ENCODE results near the gene NR4A1. TPM values are rescaled to one million over a fixed set of nuclear protein-coding genes. Genes with fewer than 3 reads are reported as not detected.

Gene NR4A1
- total RNA-seq, 1 experiment from 2014 or later, result 90.7 TPM

GRCh38 chr12:52063082-52063924 is 12.1 kb downstream of the NR4A1 start:
- H4K20me1 ChIP-seq (ENCODE audit: low read length), result no peaks in the 10 kb centered on the region
- H3K27ac ChIP-seq (ENCODE audit: low read length), result no peak overlapping the region
- no peaks in the 10 kb centered on the region for H3F3A ChIP-seq (ENCODE audit: low read length, unreplicated experiment)
- intact Hi-C loops (cut with micrococcal nuclease), result no loop called here
- H3K36me3 ChIP-seq (ENCODE audit: low read depth, low read length), result peaks cover 3% of the 10 kb centered on the region; the same call in 1 of the 2 replicates
- no TSS peak for BruUV-seq (replicated peaks)
- no peaks in the 10 kb centered on the region for H3K9me3 ChIP-seq (ENCODE audit: low read length)
- H3K4me2 ChIP-seq (ENCODE audit: low read length), result no peak overlapping the region
- H3K27me3 ChIP-seq (ENCODE audit: low read length), result no peaks in the 10 kb centered on the region
- H3K9me2 ChIP-seq (replicated peaks; ENCODE audit: low read length), result no peaks in the 10 kb centered on the region
- no peaks in the 10 kb centered on the region for H3K79me2 ChIP-seq (ENCODE audit: low read length)
- no peak overlapping the region for H2AFZ ChIP-seq (ENCODE audit: low read length)
- no peak for TF ChIP-seq EZH2phosphoT487 (IDR thresholded peaks at IDR 0.05; ENCODE audit: borderline replicate concordance, low read length)
- no peak for TF ChIP-seq EZH2 (IDR thresholded peaks at IDR 0.05; ENCODE audit: low read length, unreplicated experiment)
- no peak for TF ChIP-seq CTCF (conservative IDR thresholded peaks at IDR 0.05; ENCODE audit: low read depth, low read length)
- ATAC-seq (no peak), DNase-seq (no peak)
- H3K4me3 ChIP-seq (ENCODE audit: low read length), result no peak overlapping the region
- POLR2A ChIA-PET (ENCODE audit: unreplicated experiment), result no interaction called here
- CTCF ChIA-PET, result no interaction called here
- H3K4me1 ChIP-seq (ENCODE audit: insufficient read depth, low read length), result no peaks in the 10 kb centered on the region
- no peak overlapping the region for H3K9ac ChIP-seq (ENCODE audit: low read length)

- CTCF ChIA-PET, result interaction anchor here (0.6 kb wide), 1 partner anchor 87 kb away, joined by 6 read pairs; no protein-coding TSS in a partner anchor
- H3K4me2 ChIP-seq (ENCODE audit: low read length), result no peak overlapping the region
Measured at GRCh38 chr12:52063981-52064649, 12.9 kb downstream of the NR4A1 start.

More at GRCh38 chr12:52063981-52064649, 12.9 kb downstream of the NR4A1 start:
- H3K27me3 ChIP-seq (ENCODE audit: low read length), result no peaks in the 10 kb centered on the region
- no peaks in the 10 kb centered on the region for H3K79me2 ChIP-seq (ENCODE audit: low read length)
- intact Hi-C loops (cut with micrococcal nuclease), result no loop called here
- no peak overlapping the region for H3K9ac ChIP-seq (ENCODE audit: low read length)
- H3K27ac ChIP-seq (ENCODE audit: low read length), result no peak overlapping the region
- H3K9me3 ChIP-seq (ENCODE audit: low read length), result no peaks in the 10 kb centered on the region
- ATAC-seq (no peak), DNase-seq (peak; percentile 18)
- H3K4me3 ChIP-seq (ENCODE audit: low read length), result no peak overlapping the region
- H3K36me3 ChIP-seq (ENCODE audit: low read depth, low read length), result no peaks in the 10 kb centered on the region; the same call in 1 of the 2 replicates
- TF ChIP-seq CTCF (conservative IDR thresholded peaks at IDR 0.05; ENCODE audit: low read depth, low read length) (no peak), EZH2phosphoT487 (IDR thresholded peaks at IDR 0.05; ENCODE audit: borderline replicate concordance, low read length) (no peak), EZH2 (IDR thresholded peaks at IDR 0.05; ENCODE audit: low read length, unreplicated experiment) (no peak)
- H3F3A ChIP-seq (ENCODE audit: low read length, unreplicated experiment), result no peaks in the 10 kb centered on the region
- H2AFZ ChIP-seq (ENCODE audit: low read length), result no peak overlapping the region
- POLR2A ChIA-PET (ENCODE audit: unreplicated experiment), result interaction anchor here (0.6 kb wide), 1 partner anchor 38 kb away, joined by 5 read pairs; no protein-coding TSS in a partner anchor
- no peaks in the 10 kb centered on the region for H4K20me1 ChIP-seq (ENCODE audit: low read length)
- no peaks in the 10 kb centered on the region for H3K9me2 ChIP-seq (replicated peaks; ENCODE audit: low read length)
- 0 out of 2 replicates have a peak, but pooled peaks cover 2% of the 10 kb centered on the region for H3K4me1 ChIP-seq (ENCODE audit: insufficient read depth, low read length)
- BruUV-seq (replicated peaks), result no TSS peak
